GM18517 (cell line): ENCODE results near the gene DPM1.
"Not testable (repeated sequence)": the region's sequence is repeated elsewhere in the genome, so short reads cannot be mapped to it uniquely, and the experiment has no call there.

Experiments used
- ATAC-seq: cut with Tn5 transposase; IDR thresholded peaks from one replicate; pipeline ENCODE4 v1.9.1; 2021; ENCODE audit warnings: mild to moderate bottlenecking, moderate library complexity; ENCODE audit not compliant: unreplicated experiment

The DPM1 gene

GRCh38 chr20:50980071-50980681 is 21.8 kb upstream of the DPM1 start:
- ATAC-seq: no peak

- ATAC-seq: not testable (repeated sequence)
These were observed 20.2 kb upstream of the DPM1 start for GRCh38 chr20:50978533-50978932.

- no peak for ATAC-seq
These were observed 19.0 kb upstream of the DPM1 start for GRCh38 chr20:50977066-50978021.

GRCh38 chr20:50975701-50976330 is 17.5 kb upstream of the DPM1 start:
- ATAC-seq: no peak

- ATAC-seq: no peak
These were observed 11.6 kb upstream of the DPM1 start for GRCh38 chr20:50969912-50970311.

GRCh38 chr20:50969435-50969834 is 11.1 kb upstream of the DPM1 start:
- ATAC-seq: no peak

GRCh38 chr20:50968289-50968688 is 10.0 kb upstream of the DPM1 start:
- ATAC-seq: no peak

- ATAC-seq: no peak
These were observed 9.3 kb upstream of the DPM1 start for GRCh38 chr20:50967586-50967985.

- no peak for ATAC-seq
These were observed 1.3 kb upstream of the DPM1 start for GRCh38 chr20:50959543-50960126.

- peak; percentile 74 for ATAC-seq
These were observed 547 bp upstream of the DPM1 start, which contains the start of gene MOCS3 for GRCh38 chr20:50958615-50959542. TSS of gene MOCS3 (plus strand) at chr20:50958818. CDS start at chr20:50958843, 25 bp downstream.

GRCh38 chr20:50957276-50957675 is 1.1 kb downstream of the DPM1 start:
- ATAC-seq: no peak

- no peak for ATAC-seq
These were observed 4.5 kb downstream of the DPM1 start for GRCh38 chr20:50953821-50954220.

- no peak for ATAC-seq
These were observed 5.1 kb downstream of the DPM1 start for GRCh38 chr20:50953196-50953595.

- ATAC-seq: no peak
These were observed 10.1 kb downstream of the DPM1 start for GRCh38 chr20:50948132-50948785.

- ATAC-seq: no peak
These were observed 15.3 kb downstream of the DPM1 start for GRCh38 chr20:50943069-50943468.

GRCh38 chr20:50933589-50933988 is 24.7 kb downstream of the DPM1 start:
- ATAC-seq: no peak

GRCh38 chr20:50932691-50933280 is 25.5 kb downstream of the DPM1 start:
- no peak for ATAC-seq

GRCh38 chr20:50932016-50932485 is 26.3 kb downstream of the DPM1 start:
- ATAC-seq: no peak
